NCI-H345 treated with DMSO at 0.1 percent for 48 hours (cell line): Measurements from ENCODE around the gene IL1RAPL2.

ENCODE experiments used
- DNase-seq: peaks from one replicate; lab custom pipeline; 2025; ENCODE audit not compliant: unreplicated experiment; lab: John Stamatoyannopoulos, UW

Gene IL1RAPL2

GRCh38 chrX:105543283-105543682, 977.3 kb downstream of the IL1RAPL2 start:
- no peak for DNase-seq

- no peak for DNase-seq
Observed at GRCh38 chrX:105550043-105550663, 984.2 kb downstream of the IL1RAPL2 start.

- DNase-seq, result no peak
Observed at GRCh38 chrX:105552395-105552794, 986.4 kb downstream of the IL1RAPL2 start.

- DNase-seq, result no peak
Observed at GRCh38 chrX:105553118-105553517, 987.1 kb downstream of the IL1RAPL2 start.

GRCh38 chrX:105564501-105564900, 998.5 kb downstream of the IL1RAPL2 start:
- DNase-seq, result no peak

- DNase-seq, result no peak
Observed at GRCh38 chrX:105565856-105566255, 999.9 kb downstream of the IL1RAPL2 start.

- no peak for DNase-seq
Observed at GRCh38 chrX:105567082-105567481, 1001.1 kb downstream of the IL1RAPL2 start.

- no peak for DNase-seq
Observed at GRCh38 chrX:105608745-105609144, 1042.7 kb downstream of the IL1RAPL2 start.

- no peak for DNase-seq
Observed at GRCh38 chrX:105609530-105609929, 1043.5 kb downstream of the IL1RAPL2 start.

GRCh38 chrX:105610411-105610810, 1044.4 kb downstream of the IL1RAPL2 start:
- no peak for DNase-seq

GRCh38 chrX:105618393-105619101, 1052.5 kb downstream of the IL1RAPL2 start:
- DNase-seq, result no peak

- DNase-seq, result no peak
Observed at GRCh38 chrX:105634180-105634579, 1068.2 kb downstream of the IL1RAPL2 start.

- DNase-seq, result no peak
Observed at GRCh38 chrX:105635794-105636193, 1069.8 kb downstream of the IL1RAPL2 start.

- no peak for DNase-seq
Observed at GRCh38 chrX:105636667-105637066, 1070.7 kb downstream of the IL1RAPL2 start.

- DNase-seq, result no peak
Observed at GRCh38 chrX:105645667-105646357, 1079.8 kb downstream of the IL1RAPL2 start.

GRCh38 chrX:105646592-105647372, 1080.8 kb downstream of the IL1RAPL2 start:
- no peak for DNase-seq

- no peak for DNase-seq
Observed at GRCh38 chrX:105647749-105648148, 1081.8 kb downstream of the IL1RAPL2 start.

- no peak for DNase-seq
Observed at GRCh38 chrX:105648732-105649131, 1082.7 kb downstream of the IL1RAPL2 start.

GRCh38 chrX:105650577-105650976, 1084.6 kb downstream of the IL1RAPL2 start:
- no peak for DNase-seq

GRCh38 chrX:105650986-105651385, 1085.0 kb downstream of the IL1RAPL2 start:
- DNase-seq, result no peak

- no peak for DNase-seq
Observed at GRCh38 chrX:105653891-105654290, 1087.9 kb downstream of the IL1RAPL2 start.
